NK-92 (cell line): Measurements from ENCODE around the gene RPS10.
"Not testable (repeated sequence)": the region's sequence is repeated elsewhere in the genome, so short reads cannot be mapped to it uniquely, and the experiment has no call there.

Experiments used
- DNase-seq: peaks from one replicate; lab custom pipeline; 2025; ENCODE audit not compliant: unreplicated experiment; lab: John Stamatoyannopoulos, UW

RPS10 gene

DNA sequence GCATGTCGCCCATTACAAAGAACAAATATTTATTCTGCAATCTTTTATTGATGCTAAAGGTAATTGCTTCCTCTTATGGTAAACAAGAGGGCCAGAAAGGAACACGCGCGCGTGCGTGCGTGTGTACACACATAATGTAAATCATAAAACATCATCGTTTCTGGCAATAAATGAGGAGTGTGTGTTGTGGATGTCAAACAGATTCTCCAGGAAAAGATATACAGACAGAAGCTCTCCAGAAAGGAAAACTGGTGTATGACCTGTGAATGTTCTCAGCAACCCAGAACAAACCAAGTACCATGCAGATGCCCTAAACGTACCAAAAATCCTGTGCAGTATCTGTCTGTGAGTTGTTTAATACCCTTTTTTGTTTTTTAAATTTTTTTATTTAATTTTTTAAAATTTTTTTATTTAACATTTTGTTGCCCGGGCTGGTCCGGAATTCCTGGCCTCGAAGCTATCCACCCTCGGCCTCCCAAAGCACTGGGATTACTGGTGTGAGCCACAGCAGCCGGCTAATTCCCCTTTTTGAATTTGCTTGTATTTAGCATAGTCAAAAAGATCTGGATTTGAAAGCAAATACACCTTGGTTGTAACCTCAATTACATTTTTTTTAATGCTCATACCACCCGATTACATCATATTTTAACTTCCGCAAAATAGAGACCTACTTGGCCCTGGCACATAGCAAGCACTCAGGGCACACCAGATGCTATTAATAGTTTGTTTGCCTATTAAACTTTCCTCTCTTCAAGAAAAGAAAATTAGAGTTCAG lies 32.5 kb downstream of the RPS10 start:
- no peak for DNase-seq

DNA sequence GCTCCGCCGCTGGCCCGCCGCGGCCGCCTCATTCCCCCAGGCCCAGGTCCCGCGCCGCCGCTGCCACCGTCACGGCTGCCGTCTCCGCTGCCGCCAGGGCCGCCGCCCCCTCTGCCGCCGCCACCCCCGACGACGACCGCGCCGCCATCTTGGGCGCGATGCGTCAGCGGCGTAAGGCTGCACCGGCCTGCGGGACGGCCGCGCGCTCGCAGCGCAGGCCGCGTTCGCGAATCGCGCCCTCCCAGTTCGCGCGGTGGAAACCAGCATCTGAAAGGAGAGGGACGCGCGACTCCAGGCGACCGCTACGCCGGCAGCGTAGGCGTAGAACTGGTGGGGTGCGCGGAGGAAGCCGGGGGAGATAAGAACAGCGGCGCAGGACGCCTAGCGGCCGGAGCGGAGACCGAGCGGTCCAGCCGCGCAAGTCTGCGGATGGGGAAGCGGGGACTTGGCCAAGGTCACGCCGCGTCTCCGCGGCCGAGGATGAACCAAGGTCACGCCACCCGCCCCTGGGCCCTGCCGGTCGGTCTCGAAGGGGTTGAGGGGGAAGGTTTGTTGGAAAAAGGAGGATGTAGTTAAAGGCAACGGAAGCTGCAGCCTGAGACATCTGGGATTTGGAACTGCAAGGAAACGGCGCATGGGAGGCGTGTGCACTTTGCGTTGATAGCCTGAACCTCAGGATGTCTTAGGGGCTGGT lies 33.2 kb downstream of the RPS10 start, which contains the start of gene NUDT3:
TSS of gene NUDT3 (minus strand) at position 173 of the 694 bp plus-strand sequence. CDS start 307 bp downstream, outside the sequence.
- peak; percentile 65 for DNase-seq

DNA sequence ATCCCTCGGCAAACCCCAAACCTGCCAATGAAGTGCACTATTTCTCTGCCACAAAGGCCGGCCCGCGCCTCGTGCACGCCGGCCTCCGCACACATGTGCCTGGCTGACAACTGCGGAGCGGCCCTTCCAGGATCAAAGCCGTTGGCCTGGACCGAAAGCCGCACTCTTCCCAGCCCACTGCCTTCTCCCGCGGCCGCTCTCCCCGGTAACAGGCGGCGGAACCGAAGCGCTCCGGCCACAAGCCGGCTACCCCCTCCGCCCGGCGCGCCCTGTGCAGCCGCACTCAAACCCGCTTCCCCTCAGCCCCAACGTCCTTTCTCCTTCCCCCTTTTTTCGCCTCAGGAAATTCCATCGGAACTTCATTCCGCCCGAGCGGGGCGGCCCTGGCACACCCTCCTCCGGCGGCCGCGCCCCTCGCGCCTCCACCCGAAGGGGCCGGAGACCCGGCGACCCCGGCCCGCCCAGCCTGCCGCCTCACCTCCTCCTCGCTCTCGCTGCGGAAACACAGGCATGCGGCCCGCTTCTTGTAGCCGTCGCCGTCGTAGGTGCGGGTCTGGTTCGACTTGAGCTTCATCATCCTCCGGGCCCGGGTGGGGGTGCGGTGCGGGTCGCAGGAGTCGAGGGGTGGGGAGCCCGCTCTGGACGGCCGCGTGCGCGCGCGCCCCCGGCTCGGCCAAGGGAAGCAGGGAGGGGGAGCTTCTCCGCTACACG lies 33.9 kb downstream of the RPS10 start:
- no peak for DNase-seq

DNA sequence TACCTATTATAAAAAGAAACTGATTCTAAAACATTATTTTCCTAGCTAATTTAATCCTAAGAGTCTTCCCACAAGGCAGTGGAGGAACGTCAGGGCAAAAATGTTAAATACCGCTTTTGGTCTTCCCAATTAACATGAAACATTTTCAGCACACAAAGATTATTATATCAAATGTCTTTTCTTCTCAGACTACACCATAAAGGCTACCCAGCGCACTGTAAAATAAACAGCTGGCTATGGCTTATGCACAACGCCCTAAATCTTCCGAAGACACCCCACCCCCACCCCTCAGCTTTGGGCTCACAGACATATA lies 34.4 kb downstream of the RPS10 start:
- DNase-seq = no peak

DNA sequence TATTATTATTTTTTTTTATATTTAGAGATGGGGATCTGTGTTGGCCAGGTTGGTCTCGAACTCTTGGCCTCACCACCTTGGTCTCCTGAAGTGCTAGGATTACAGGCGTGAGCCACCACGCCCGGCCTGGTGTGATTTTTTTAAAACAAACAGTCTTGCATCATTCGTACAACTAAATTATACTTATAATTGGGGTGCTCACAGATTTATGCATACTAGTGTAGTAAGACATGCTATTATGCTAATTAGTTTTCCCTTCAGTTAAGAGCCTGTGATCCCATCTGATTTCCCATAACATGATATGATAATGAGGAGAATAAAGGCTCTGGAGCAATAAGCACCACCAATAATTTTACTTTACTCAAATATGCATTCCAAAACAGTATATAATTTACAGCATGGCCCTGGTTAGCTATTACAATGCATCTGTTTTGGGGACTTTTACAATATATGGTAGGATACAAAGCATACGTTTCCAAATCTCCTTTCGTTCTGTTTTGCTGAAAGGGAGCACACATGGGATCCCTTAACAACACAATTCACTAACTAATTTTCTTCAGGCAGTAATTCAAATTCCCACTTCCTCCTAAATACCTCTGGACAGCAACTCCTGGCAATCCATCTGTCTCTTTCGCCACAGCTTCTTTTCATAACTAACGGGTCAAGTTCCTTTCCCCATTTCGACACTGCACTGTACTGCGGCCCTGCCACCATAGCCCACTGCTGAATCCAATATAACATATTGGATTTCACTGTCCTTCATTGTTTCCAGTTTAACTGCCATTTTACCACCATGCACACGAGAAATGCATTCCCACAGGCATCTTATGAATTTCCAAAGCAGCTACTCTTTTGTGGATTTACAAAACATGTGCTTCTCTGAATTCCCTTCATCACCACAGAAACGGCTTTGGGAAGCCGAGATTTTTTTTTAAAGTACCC lies 35.1 kb downstream of the RPS10 start:
- no peak for DNase-seq

DNA sequence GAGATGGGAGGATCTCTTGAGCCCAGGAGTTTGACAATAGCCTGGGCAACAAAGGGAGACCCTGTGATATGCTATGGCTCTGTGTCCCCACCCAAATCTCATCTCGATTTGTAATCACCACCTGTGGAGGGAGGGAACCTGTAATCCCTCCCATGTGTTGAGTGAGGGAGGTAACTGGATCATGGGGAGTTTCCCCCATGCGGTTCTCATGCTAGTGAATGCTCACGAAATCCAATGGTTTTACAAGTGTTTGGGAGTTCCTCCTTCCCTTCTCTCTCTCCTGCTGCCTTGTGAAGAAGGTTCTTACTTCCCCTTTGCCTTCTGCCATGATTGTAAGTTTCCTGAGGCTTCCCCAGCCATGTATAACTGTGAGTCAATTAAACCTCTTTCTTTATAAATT lies 36.8 kb downstream of the RPS10 start:
- DNase-seq = no peak

DNA sequence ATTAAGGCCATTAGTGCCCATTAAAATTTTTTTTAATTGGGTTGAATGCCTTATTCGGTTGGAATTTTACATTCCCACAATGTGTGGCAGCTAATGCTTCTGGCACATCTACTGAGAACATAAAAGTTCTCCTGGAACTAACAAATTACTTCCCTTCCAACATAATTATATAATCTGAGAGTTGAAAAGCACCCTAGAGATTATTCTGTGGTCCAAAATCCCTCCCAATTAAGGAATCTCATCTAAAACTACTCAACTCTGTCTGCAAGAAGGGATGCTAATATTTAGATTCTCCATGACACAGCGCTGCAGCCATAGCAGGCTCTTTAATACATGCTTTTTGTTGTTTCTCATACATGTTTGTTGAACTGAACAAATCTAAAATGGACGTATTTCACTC lies 37.4 kb downstream of the RPS10 start:
- DNase-seq = no peak

DNA sequence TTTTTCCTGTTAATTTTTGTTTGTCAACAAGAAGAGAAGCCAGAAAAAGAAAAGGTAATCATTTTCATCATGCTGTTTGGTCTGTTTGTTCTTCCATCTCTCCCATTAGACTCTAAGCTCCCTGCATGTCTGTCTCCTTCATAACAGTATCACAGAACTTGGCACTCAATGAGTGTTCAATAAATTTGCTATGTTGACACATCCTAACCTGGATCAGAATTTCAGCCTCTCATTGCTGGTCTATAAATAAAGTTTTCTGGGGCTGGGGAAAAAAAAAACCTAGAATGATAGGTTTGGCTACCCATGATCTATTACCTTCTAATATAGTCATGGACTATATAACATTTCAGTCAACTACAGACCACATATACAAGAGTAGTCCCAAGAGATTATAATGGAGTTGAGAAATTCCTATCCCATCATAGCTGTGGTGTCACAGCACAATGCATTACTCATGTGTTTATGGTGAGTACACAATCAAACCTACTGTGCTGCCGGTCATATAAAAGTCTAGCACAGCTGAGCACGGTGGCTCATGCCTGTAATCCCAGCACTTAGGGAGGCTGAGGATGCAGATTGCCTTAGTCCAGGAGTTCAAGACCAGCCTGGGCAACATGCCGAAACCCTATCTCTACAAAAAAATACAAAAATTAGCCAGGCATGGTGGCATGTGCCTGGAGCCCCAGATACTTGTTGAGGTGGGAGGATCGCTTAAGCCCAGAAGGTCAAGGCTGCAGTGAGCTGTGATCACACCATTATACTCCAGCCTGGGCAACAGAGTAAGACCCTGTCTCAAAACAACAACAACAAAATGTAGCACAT lies 39.3 kb downstream of the RPS10 start:
- no peak for DNase-seq

DNA sequence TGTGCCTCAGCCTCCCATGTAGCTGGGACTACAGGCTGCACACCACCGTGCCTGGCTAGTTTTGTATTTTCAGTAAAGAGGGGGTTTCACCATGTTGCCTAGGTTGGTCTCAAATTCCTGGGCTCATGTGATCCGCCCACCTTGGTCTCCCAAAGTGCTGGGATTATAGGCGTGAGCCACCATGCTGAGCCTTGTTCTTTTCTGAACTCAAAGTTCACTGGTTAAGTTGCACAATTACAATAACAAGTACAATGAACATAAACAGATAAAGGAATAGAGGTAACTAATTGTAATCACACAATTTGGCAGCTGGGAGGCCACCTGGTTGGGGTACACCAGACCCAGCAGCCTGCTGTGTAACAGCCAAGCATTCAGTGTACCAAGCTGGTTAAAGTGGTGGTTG lies 40.1 kb downstream of the RPS10 start:
- DNase-seq = no peak

DNA sequence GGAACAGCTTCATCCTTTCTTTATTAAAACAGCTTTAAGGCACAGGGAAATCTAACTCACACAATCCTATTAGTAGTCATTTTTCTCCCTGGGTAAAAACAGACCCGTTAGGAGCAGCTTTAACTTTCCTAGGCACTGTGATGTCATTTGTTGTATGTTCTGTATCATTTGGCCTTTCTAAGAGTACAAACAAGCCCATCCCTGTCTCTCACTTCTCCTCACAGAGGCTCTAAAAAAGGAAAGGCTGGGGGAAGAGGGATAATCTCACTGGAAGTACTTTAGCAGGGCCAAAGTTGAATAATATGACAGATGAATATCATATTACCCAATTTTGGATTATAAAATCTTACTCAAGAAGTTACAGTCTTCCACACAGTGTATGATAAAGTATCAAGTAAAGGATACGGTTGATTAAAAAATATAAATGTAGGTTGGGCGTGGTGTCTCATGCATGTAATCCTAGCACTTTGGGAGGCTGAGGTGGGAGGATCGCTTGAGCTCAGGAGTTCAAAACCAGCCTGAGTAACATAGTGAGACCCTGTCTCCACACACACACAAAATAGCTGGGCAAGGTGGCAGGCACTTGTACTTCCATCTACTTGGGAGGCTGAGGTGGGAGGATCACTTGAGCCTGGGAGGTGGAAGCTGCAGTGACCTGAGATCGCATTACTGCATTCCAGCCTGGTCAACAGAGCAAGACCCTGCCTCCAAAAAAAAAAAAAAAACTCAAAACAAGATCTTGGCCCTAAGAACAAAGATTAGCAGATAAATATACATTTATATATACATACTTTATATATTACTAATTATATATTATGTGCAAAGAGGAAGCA lies 41.3 kb downstream of the RPS10 start:
- no peak for DNase-seq

DNA sequence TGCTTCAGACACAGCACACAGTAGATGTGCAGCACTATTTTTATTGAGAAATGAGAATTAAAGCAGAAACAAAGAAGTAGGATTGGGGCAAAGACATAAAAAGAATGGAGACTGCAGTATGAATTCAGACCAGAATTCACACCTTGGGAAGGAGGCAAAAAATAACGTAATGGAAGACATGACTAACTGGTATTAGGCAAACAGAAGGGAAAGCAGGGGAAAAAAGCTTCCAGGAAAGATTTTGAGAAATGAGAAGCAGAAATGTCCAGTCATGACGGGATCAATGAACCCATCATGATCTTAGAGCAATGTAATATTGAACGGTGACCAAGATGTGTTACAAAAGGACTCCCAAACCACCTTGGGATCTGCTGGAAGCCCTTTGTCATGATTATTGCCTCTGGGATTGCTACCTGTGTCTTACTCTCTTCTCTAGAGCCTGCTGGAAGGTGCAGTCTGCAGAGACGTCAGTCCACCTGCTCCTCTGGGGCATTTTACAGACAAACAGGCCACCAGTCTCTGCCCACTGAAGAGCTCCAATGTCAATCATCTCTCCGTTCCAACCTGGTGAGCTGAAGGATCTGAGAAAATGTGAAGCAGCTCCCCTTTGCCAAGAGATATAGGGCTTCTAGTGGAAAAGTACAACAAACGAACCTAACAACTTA lies 42.1 kb downstream of the RPS10 start:
- no peak for DNase-seq

DNA sequence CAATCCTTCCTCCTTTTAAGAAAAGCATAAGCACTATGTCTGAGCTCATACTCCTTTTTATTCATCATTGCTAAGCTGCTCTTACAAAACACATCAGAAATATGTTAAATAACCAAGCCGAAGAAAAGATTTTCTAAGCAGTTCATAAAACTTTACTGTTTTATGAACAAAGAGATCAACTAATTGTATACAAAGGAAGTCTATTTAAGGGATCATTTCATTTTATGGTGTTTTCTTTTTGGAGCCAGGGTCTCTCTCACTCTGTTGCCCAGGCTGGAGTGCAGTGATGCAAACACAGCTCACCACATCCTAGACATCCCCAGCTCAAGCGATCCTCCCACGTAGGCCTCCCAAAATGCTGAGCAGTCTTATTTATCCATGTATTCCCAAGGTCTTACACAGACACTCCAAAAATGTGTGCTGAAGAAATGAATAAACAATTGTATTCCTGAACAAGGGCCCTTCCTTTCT lies 42.7 kb downstream of the RPS10 start:
- DNase-seq = no peak

DNA sequence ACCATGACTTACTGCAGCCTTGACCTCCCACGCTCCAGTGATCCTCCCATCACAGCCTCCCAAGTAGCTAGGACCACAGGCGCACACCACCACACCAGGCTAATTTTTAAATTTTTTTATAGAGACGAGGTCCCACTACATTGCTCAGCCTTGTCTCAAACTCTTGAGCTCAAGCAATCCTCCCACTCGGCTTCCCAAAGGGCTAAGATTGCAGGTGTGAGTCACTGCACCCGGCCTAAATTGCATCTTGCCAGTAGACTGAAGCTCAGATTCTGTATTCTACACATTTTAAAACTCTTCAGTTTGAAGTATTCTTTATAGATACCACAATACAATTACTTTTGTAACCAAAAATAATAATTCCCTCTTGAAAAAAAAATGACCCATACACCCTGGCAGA lies 44.8 kb downstream of the RPS10 start:
- no peak for DNase-seq

DNA sequence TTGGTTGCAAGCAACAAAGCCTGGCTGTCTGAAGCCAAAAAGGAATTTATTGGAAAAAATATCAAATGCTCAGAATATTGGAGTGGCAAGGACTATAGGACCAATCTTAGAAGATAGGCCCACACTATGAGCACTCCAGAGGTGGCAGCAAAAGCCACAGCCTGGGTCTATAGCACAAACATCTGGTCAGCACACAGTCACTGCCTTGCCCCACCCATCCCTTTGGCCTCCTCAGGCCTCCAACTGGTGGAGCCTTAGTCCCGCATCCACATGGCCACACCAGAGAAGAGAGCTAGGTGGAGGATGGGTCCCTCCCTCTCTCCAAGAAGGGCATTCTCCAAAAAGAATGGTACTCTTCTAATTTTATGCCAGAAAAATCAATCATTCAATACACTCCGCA lies 47.4 kb downstream of the RPS10 start:
- no peak for DNase-seq

DNA sequence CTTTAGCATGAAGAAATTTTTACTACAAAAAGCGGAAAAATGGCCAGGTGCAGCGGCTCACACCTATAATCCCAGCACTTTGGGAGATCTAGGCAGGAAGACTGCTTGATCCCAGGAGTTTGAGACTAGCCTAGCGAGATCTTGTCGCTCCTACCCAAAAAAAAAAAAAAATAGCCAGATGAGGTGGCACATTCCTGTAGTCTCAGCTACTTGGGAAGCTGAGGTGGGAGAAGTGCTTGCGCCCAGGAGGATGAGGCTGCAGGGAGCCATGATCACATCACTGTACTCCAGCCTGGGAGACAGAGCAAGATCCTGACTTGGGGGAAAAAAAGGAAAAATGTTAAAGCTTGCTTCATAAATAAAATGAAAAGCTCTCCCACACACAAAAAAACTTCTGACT lies 47.9 kb downstream of the RPS10 start:
- DNase-seq = no peak

DNA sequence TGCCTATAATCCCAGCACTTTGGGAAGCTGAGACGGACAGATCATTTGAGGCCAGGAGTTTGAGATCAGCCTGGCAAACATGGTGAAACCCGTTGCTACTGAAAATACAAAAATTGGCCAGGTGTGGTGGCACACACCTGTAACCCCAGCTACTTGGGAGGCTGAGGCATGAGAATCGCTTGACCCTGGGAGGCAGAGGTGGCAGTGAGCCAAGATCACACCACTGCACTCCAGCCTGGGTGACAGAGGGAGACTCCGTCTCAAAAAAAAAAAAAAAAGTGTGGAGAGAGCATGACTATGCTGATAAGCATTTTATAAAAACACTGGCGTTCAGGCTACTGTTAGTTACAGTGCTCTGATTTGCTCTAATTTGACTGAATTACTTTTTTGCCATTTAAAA lies 48.3 kb downstream of the RPS10 start:
- DNase-seq = not testable (repeated sequence)

DNA sequence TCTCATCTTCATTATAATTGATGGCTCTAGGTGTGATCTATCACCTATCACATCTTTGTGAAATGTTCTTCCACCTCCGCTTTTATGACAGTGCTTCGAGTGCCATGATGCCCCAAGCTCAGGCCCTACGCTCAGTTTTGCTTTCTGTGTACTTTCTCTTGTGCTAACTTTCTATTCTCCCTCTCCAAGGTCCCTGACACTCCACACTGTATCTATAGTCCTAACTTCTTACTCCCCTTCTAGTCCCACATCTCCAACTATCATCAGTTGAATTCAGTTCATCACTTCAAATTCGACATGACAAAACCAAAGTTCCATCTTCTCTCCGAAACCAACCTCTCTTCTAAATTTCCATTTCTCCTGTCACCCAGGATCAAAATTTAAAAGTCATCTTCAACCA lies 50.0 kb downstream of the RPS10 start:
- no peak for DNase-seq

DNA sequence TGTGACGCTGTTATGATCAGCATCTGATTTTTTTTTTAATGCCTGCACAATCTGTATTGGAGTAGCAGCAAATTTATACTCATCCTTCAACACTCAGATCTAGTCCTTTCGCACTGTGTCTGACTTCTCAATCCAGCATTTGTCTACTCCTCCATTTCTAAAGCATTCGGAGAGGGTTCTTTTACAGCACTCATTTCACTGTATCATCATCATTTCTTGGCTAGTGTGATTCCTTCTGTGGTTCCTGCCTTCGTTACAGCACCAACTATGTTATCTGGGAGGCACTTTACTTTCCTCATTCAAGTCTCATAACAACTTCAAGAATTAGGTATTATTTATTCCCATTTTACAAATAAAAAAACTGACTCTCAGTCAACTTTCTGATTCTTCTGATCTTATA lies 51.4 kb downstream of the RPS10 start:
- no peak for DNase-seq

DNA sequence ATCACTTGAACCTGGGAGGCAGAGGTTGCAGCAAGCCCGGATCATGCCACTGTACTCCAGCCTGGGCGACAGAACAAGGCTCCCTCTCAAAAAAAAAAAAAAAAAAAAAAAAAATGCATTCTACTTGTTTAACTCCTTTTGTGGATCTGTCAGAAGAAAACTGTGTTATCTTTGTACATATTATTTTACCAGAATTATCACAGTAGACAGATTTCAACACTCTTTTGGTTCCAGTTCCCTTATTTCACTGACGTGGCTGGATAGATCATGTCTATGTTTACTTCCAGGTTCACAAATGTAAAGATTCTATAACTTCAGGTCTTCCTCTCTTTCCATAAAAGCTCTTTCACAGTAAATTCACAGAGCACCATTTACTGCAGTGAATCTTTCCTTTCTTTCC lies 51.8 kb downstream of the RPS10 start:
- DNase-seq = no peak
